ENCODE measurements around the gene KIF4B.

KIF4B gene

GRCh38 chr5:155056644-155057269, 43.2 kb downstream of the KIF4B start:
- DNase-seq (ENCODE audit: low read depth in 1 of 2, low spot score in 1 of 2) = no peak

- no peak for DNase-seq (ENCODE audit: low read depth in 1 of 2, low spot score in 1 of 2)
Measured at GRCh38 chr5:155057626-155058025, 44.1 kb downstream of the KIF4B start.

- DNase-seq (ENCODE audit: low read depth in 1 of 2, low spot score in 1 of 2) = no peak
Measured at GRCh38 chr5:155064580-155064979, 51.0 kb downstream of the KIF4B start.

- DNase-seq (ENCODE audit: low read depth in 1 of 2, low spot score in 1 of 2) = no peak
Measured at GRCh38 chr5:155066886-155067595, 53.5 kb downstream of the KIF4B start.
